NCI-H2107 treated with DMSO at 0.1 percent for 48 hours (cell line): ENCODE results near the gene KRI1.
"Not testable (repeated sequence)": the region's sequence is repeated elsewhere in the genome, so short reads cannot be mapped to it uniquely, and the experiment has no call there.

Experiments
- DNase-seq: peaks from one replicate; lab custom pipeline; 2025; ENCODE audit not compliant: unreplicated experiment; lab: John Stamatoyannopoulos, UW

KRI1 gene

GRCh38 chr19:10551006-10551405 lies 14.8 kb downstream of the KRI1 start:
- not testable (repeated sequence) for DNase-seq

- DNase-seq = no peak
Measured at GRCh38 chr19:10550336-10550735, 15.5 kb downstream of the KRI1 start.

- no peak for DNase-seq
Measured at GRCh38 chr19:10549733-10550132, 16.1 kb downstream of the KRI1 start.

GRCh38 chr19:10548746-10549276 lies 17.0 kb downstream of the KRI1 start:
- DNase-seq = no peak

GRCh38 chr19:10546817-10547216 lies 19.0 kb downstream of the KRI1 start:
- DNase-seq = no peak

- no peak for DNase-seq
Measured at GRCh38 chr19:10544753-10545251, 21.0 kb downstream of the KRI1 start.

GRCh38 chr19:10544242-10544752 lies 21.5 kb downstream of the KRI1 start:
- no peak for DNase-seq

- DNase-seq = peak; percentile 48
Measured at GRCh38 chr19:10543420-10544241, 22.2 kb downstream of the KRI1 start, which contains the start of gene ATG4D. Gene ATG4D (plus strand): TSS chr19:10543904. CDS start chr19:10544091, 187 bp downstream.

- DNase-seq = no peak
Measured at GRCh38 chr19:10543059-10543419, 22.8 kb downstream of the KRI1 start.

GRCh38 chr19:10539016-10539415 lies 26.8 kb downstream of the KRI1 start:
- not testable (repeated sequence) for DNase-seq

GRCh38 chr19:10538204-10538983 lies 27.4 kb downstream of the KRI1 start:
- no peak for DNase-seq

- no peak for DNase-seq
Measured at GRCh38 chr19:10537668-10538067, 28.1 kb downstream of the KRI1 start.

GRCh38 chr19:10535613-10536012 lies 30.2 kb downstream of the KRI1 start:
- DNase-seq = no peak

- DNase-seq = no peak
Measured at GRCh38 chr19:10533646-10534386, 32.0 kb downstream of the KRI1 start.

- DNase-seq = no peak
Measured at GRCh38 chr19:10532457-10532856, 33.4 kb downstream of the KRI1 start.

- not testable (repeated sequence) for DNase-seq
Measured at GRCh38 chr19:10526887-10527286, 38.9 kb downstream of the KRI1 start.

GRCh38 chr19:10525636-10526035 lies 40.2 kb downstream of the KRI1 start:
- DNase-seq = no peak

- DNase-seq = no peak
Measured at GRCh38 chr19:10523135-10523636, 42.6 kb downstream of the KRI1 start.

- no peak for DNase-seq
Measured at GRCh38 chr19:10521461-10522171, 44.2 kb downstream of the KRI1 start.
